HepG2 (cell line): Measurements from ENCODE around the gene SLC9A9. TPM values are rescaled to one million over a fixed set of nuclear protein-coding genes. Genes with fewer than 3 reads are reported as not detected.

Source experiments
- ATAC-seq: fragments of 200-7000 bp; cut with Tn5 transposase; 3 replicates; pipeline ENCODE4 v1.9.1; 2020; ENCODE audit warnings: mild to moderate bottlenecking, moderate library complexity
- BruUV-seq: library from RNA; stranded (reverse); fragments of 400-500 nt; replicated peaks from 2 replicates; lab custom pipeline; 2021; lab: Mats Ljungman, UMichigan
- CTCF ChIA-PET: fragments of 300-600 bp; formaldehyde crosslinking; extraction: SDS; loops from one replicate; lab custom pipeline; 2021; ENCODE audit warnings: low total read pairs, inconsistent platforms, low intra/inter-chr PET ratio; lab: Yijun Ruan, JAX
- POLR2A ChIA-PET: fragments of 350-600 bp; sonication (Branson Sonifier 250); formaldehyde crosslinking; loops from one replicate; lab custom pipeline; 2020; ENCODE audit warnings: antibody characterized with exemption, inconsistent platforms; lab: Yijun Ruan, JAX
- DNase-seq: peaks from one replicate; pipeline ENCODE4 v3.0.0-alpha.2; 2015; ENCODE audit warnings: low spot score
- FAIRE-seq: peaks from 3 replicates; lab custom pipeline; 2011; peaks lifted over from hg19 to GRCh38; lab: Jason Lieb, UNC
- H2AFZ ChIP-seq: one replicate; pipeline ENCODE4 v1.6.1; 2011; ENCODE audit warnings: low read length, inconsistent platforms
- H3K27ac ChIP-seq: fragments of 300-600 bp; 3 replicates; pipeline ENCODE4 v1.8.0; 2011; ENCODE audit warnings: mixed run types, mild to moderate bottlenecking, mixed read lengths, low read length, inconsistent platforms; ENCODE audit not compliant: insufficient read depth; ENCODE audit errors: extremely low read length
- H3K27me3 ChIP-seq, 2 experiments: fragments of 200-600 bp in 1 of 2; 2 replicates in 1 of 2; 3 replicates in 1 of 2; pipeline versions ENCODE4 v1.6.0 to v1.8.0; 2011; ENCODE audit warnings: low read length in 2 of 2, mild to moderate bottlenecking in 2 of 2, moderate library complexity in 2 of 2, inconsistent platforms in 1 of 2; ENCODE audit not compliant: insufficient read depth in 2 of 2, control insufficient read depth in 1 of 2
- H3K36me3 ChIP-seq, 2 experiments: fragments of 200-600 bp in 1 of 2; replicated peaks in 1 of 2; 2 replicates in 1 of 2; 3 replicates in 1 of 2; pipeline versions ENCODE4 v1.5.1 to v1.8.0; 2011; ENCODE audit warnings: low read length in 2 of 2, inconsistent platforms in 1 of 2; ENCODE audit not compliant: insufficient read depth in 2 of 2, control insufficient read depth in 1 of 2
- H3K4me1 ChIP-seq: 2 replicates; pipeline ENCODE4 v1.5.1; 2012; ENCODE audit warnings: low read length, inconsistent platforms; ENCODE audit not compliant: insufficient read depth
- H3K4me2 ChIP-seq: 2 replicates; pipeline ENCODE4 v1.6.0; 2011; ENCODE audit warnings: low read depth, low read length, inconsistent platforms
- H3K4me3 ChIP-seq, 3 experiments: fragments of 200-600 bp in 1 of 3; sonication (generic), shearing (Covaris generic) in 1 of 3; replicated peaks in 1 of 3; 2 replicates each; pipeline ENCODE4 v1.5.1; 2011 to 2016; ENCODE audit warnings: low read length in 3 of 3, inconsistent platforms in 2 of 3, low read depth in 2 of 3, mild to moderate bottlenecking in 2 of 3, control low read depth in 1 of 3, mixed read lengths in 1 of 3; ENCODE audit not compliant: insufficient read depth in 1 of 3
- H3K79me2 ChIP-seq: one replicate; pipeline ENCODE4 v1.6.1; 2011; ENCODE audit warnings: low read length, inconsistent platforms; ENCODE audit not compliant: insufficient read depth
- H3K9ac ChIP-seq: 2 replicates; pipeline ENCODE4 v1.6.0; 2011; ENCODE audit warnings: mild to moderate bottlenecking, low read depth, low read length, inconsistent platforms; ENCODE audit not compliant: insufficient read depth
- H3K9me3 ChIP-seq: 2 replicates; pipeline ENCODE4 v1.5.1; 2012; ENCODE audit warnings: mild to moderate bottlenecking, low read length
- H4K20me1 ChIP-seq: 2 replicates; pipeline ENCODE4 v1.6.0; 2011; ENCODE audit warnings: inconsistent platforms, mild to moderate bottlenecking, low read length, moderate library complexity; ENCODE audit not compliant: insufficient read depth
- ARID2 ChIP-seq: sonication (generic); formaldehyde crosslinking; IDR thresholded peaks from 2 replicates; pipeline ENCODE4 v1.8.1; 2022; ENCODE audit warnings: mild to moderate bottlenecking, missing genetic modification reagents, borderline replicate concordance
- ESRRA ChIP-seq: sonication (generic); formaldehyde crosslinking; IDR thresholded peaks from 2 replicates; pipeline ENCODE4 v1.5.1; 2020; ENCODE audit warnings: mild to moderate bottlenecking, low read depth, missing genetic modification reagents
- FOXM1 ChIP-seq: sonication (generic); formaldehyde crosslinking; IDR thresholded peaks from 2 replicates; pipeline ENCODE4 v1.5.0; 2020; ENCODE audit warnings: missing genetic modification reagents
- KDM2A ChIP-seq: sonication (generic); formaldehyde crosslinking; IDR thresholded peaks from 2 replicates; pipeline ENCODE4 v1.4.0; 2020; ENCODE audit warnings: low read depth, missing genetic modification reagents, borderline replicate concordance
- MIXL1 ChIP-seq: IDR thresholded peaks from 2 replicates; pipeline ENCODE4 v1.6.1; 2016
- ZNF282 ChIP-seq: fragments of 450-650 bp; IDR thresholded peaks from 2 replicates; pipeline ENCODE4 v1.6.1; 2018; ENCODE audit not compliant: partially characterized antibody
- ZNF331 ChIP-seq: sonication (generic); formaldehyde crosslinking; IDR thresholded peaks from 2 replicates; pipeline ENCODE4 v1.4.0; 2020; ENCODE audit warnings: missing genetic modification reagents
- WGBS: methylation state at CpG from one replicate; pipeline ENCODE4 v1.1.6; 2017; ENCODE audit warnings: low lambda C conversion rate; 5-methylcytosine and 5-hydroxymethylcytosine counted together
- in situ Hi-C: cut with HindIII; loops from 2 replicates; pipeline ENCODE4 v1.10.0; 2017; ENCODE audit warnings: low pct_unique_long_range_greater_than_20kb; ENCODE audit not compliant: extremely low pct_ligation_motif_present
- intact Hi-C: fragments of 100-400 bp; cut with micrococcal nuclease; formaldehyde crosslinking; loops from one replicate; pipeline ENCODE4 v1.10.0; 2022; ENCODE audit not compliant: unreplicated experiment
- polyA plus RNA-seq, 8 experiments: library from polyadenylated mRNA; depleted of rRNA in 3 of 8; stranded (reverse) in 7 of 8; unstranded in 1 of 8; fragments of >200 nt; fragmentation: Illumina TruSeq in 4 of 8; extraction: Trizol in 4 of 8; gene quantifications; 2 replicates each; pipeline versions ENCODE4 v1.2.1 to v1.2.3, GENCODE V29; 2011 to 2016; ENCODE audit warnings: low read depth in 4 of 8, missing spikeins in 1 of 8, mixed read lengths in 1 of 8; ENCODE audit not compliant: insufficient read depth in 1 of 8
- total RNA-seq, 5 experiments: library from RNA; depleted of rRNA; stranded (reverse); fragments of >200 nt; fragmentation: Illumina TruSeq; extraction: Trizol; gene quantifications; 2 replicates each; pipeline ENCODE4 v1.2.3, GENCODE V29; 2016; ENCODE audit warnings: low read depth in 1 of 5
- TF ChIP-seq, protein P1 (sequence below): sonication (generic); formaldehyde crosslinking; IDR thresholded peaks from 2 replicates; pipeline ENCODE4 v1.5.1; 2020; ENCODE audit warnings: mild to moderate bottlenecking, missing genetic modification reagents, moderate library complexity
- TF ChIP-seq, protein P2 (sequence below): sonication (generic); formaldehyde crosslinking; IDR thresholded peaks from 2 replicates; pipeline ENCODE4 v1.5.0; 2020; ENCODE audit warnings: missing genetic modification reagents, mild to moderate bottlenecking, borderline replicate concordance
- TF ChIP-seq, protein P3 (sequence below): sonication (generic); formaldehyde crosslinking; IDR thresholded peaks from 2 replicates; pipeline ENCODE4 v1.4.0; 2020; ENCODE audit warnings: missing genetic modification reagents, borderline replicate concordance

SLC9A9 gene
- total and polyA plus RNA-seq, 2 of the 13 experiments (the other 11 are each of a cell fraction or from before 2014, with no cell fraction given) = not detected

- ChIA-PET POLR2A (no interaction called here), CTCF (no interaction called here)
- ATAC-seq = no peak
- H3K27ac ChIP-seq = no peak overlapping the region
- 19% methylated on average over 4 of the region's 4 CpGs for WGBS
- intact Hi-C loops (no loop called here), in situ Hi-C loops (no loop called here)
- no peak overlapping the region for H2AFZ ChIP-seq
- no peak overlapping the region for H3K4me2 ChIP-seq
- H3K27me3 ChIP-seq = peaks cover 0 to 1% of the 10 kb centered on the region in 2 experiments; a peak in 1 of 5 replicates
- no peaks in the 10 kb centered on the region for H3K79me2 ChIP-seq
- no TSS peak for BruUV-seq
- H3K4me3 ChIP-seq = no peak overlapping the region
- H3K36me3 ChIP-seq = no peaks in the 10 kb centered on the region
- H3K4me1 ChIP-seq = no peaks in the 10 kb centered on the region
- no peak overlapping the region for H3K9ac ChIP-seq
- H4K20me1 ChIP-seq = no peaks in the 10 kb centered on the region
- no peak for FAIRE-seq
- DNase-seq = no peak
- H3K9me3 ChIP-seq = no peaks in the 10 kb centered on the region
- TF ChIP-seq ARID2 (CRISPR knock-in tag) = no peak
- TF ChIP-seq MIXL1 (CRISPR knock-in tag) = no peak
- TF ChIP-seq ESRRA (CRISPR knock-in tag) = no peak
- TF ChIP-seq ZNF282 = no peak
- no peak for TF ChIP-seq FOXM1 (CRISPR knock-in tag)
- no peak for TF ChIP-seq KDM2A
- TF ChIP-seq, protein P1, sequence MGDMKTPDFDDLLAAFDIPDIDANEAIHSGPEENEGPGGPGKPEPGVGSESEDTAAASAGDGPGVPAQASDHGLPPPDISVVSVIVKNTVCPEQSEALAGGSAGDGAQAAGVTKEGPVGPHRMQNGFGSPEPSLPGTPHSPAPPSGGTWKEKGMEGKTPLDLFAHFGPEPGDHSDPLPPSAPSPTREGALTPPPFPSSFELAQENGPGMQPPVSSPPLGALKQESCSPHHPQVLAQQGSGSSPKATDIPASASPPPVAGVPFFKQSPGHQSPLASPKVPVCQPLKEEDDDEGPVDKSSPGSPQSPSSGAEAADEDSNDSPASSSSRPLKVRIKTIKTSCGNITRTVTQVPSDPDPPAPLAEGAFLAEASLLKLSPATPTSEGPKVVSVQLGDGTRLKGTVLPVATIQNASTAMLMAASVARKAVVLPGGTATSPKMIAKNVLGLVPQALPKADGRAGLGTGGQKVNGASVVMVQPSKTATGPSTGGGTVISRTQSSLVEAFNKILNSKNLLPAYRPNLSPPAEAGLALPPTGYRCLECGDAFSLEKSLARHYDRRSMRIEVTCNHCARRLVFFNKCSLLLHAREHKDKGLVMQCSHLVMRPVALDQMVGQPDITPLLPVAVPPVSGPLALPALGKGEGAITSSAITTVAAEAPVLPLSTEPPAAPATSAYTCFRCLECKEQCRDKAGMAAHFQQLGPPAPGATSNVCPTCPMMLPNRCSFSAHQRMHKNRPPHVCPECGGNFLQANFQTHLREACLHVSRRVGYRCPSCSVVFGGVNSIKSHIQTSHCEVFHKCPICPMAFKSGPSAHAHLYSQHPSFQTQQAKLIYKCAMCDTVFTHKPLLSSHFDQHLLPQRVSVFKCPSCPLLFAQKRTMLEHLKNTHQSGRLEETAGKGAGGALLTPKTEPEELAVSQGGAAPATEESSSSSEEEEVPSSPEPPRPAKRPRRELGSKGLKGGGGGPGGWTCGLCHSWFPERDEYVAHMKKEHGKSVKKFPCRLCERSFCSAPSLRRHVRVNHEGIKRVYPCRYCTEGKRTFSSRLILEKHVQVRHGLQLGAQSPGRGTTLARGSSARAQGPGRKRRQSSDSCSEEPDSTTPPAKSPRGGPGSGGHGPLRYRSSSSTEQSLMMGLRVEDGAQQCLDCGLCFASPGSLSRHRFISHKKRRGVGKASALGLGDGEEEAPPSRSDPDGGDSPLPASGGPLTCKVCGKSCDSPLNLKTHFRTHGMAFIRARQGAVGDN (CRISPR knock-in tag) = no peak
- TF ChIP-seq, protein P2, sequence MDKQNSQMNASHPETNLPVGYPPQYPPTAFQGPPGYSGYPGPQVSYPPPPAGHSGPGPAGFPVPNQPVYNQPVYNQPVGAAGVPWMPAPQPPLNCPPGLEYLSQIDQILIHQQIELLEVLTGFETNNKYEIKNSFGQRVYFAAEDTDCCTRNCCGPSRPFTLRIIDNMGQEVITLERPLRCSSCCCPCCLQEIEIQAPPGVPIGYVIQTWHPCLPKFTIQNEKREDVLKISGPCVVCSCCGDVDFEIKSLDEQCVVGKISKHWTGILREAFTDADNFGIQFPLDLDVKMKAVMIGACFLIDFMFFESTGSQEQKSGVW = no peak
- TF ChIP-seq, protein P3, sequence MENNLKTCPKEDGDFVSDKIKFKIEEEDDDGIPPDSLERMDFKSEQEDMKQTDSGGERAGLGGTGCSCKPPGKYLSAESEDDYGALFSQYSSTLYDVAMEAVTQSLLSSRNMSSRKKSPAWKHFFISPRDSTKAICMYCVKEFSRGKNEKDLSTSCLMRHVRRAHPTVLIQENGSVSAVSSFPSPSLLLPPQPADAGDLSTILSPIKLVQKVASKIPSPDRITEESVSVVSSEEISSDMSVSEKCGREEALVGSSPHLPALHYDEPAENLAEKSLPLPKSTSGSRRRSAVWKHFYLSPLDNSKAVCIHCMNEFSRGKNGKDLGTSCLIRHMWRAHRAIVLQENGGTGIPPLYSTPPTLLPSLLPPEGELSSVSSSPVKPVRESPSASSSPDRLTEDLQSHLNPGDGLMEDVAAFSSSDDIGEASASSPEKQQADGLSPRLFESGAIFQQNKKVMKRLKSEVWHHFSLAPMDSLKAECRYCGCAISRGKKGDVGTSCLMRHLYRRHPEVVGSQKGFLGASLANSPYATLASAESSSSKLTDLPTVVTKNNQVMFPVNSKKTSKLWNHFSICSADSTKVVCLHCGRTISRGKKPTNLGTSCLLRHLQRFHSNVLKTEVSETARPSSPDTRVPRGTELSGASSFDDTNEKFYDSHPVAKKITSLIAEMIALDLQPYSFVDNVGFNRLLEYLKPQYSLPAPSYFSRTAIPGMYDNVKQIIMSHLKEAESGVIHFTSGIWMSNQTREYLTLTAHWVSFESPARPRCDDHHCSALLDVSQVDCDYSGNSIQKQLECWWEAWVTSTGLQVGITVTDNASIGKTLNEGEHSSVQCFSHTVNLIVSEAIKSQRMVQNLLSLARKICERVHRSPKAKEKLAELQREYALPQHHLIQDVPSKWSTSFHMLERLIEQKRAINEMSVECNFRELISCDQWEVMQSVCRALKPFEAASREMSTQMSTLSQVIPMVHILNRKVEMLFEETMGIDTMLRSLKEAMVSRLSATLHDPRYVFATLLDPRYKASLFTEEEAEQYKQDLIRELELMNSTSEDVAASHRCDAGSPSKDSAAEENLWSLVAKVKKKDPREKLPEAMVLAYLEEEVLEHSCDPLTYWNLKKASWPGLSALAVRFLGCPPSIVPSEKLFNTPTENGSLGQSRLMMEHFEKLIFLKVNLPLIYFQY (CRISPR knock-in tag) = no peak
- TF ChIP-seq ZNF331 (CRISPR knock-in tag) = no peak
Measured at GRCh38 chr3:143351895-143352608, 496.2 kb downstream of the SLC9A9 start.
